Measurements from ENCODE around the gene FAM170B. TPM values are rescaled to one million over a fixed set of nuclear protein-coding genes. Genes with fewer than 3 reads are reported as not detected.

The FAM170B gene
- total RNA-seq, 4 donors from 2014 or later, result not detected

- no peak overlapping the region for H3K27ac ChIP-seq
- intact Hi-C loops (cut with DNase I; ENCODE audit: low total_unique reads), result no loop called here
- DNase-seq, result no peak
- H3K4me3 ChIP-seq, result no peak overlapping the region
- H3K27me3 ChIP-seq, result no peaks in the 10 kb centered on the region
- peaks cover 0 to 5% of the 10 kb centered on the region in 2 donors for H3K4me1 ChIP-seq
- no peaks in the 10 kb centered on the region for H3K36me3 ChIP-seq
- no peaks in the 10 kb centered on the region for H3K9me3 ChIP-seq
- no peak for TF ChIP-seq CTCF (IDR thresholded peaks at IDR 0.05)
- no peak for TF ChIP-seq POLR2A (IDR thresholded peaks at IDR 0.05)
Observed at GRCh38 chr10:49086889-49087288, 46.9 kb downstream of the FAM170B start.

GRCh38 chr10:49083261-49083660 lies 50.6 kb downstream of the FAM170B start:
- peak overlapping the region in 1 of 2 donors; percentile 43 for H3K27ac ChIP-seq
- DNase-seq, result peak; percentile 39 to 59
- TF ChIP-seq CTCF (IDR thresholded peaks at IDR 0.05), result no peak
- no peak for TF ChIP-seq POLR2A (IDR thresholded peaks at IDR 0.05)

GRCh38 chr10:49082766-49083165 lies 51.1 kb downstream of the FAM170B start:
- DNase-seq, result no peak
- Histone ChIP-seq H3K4me1 (no peaks in the 10 kb centered on the region), H3K4me3 (no peak overlapping the region), H3K27me3 (no peaks in the 10 kb centered on the region), H3K36me3 (no peaks in the 10 kb centered on the region), H3K9me3 (no peaks in the 10 kb centered on the region), H3K27ac (peak overlapping the region in 1 of 2 donors; percentile 43)
- intact Hi-C loops (cut with DNase I; ENCODE audit: low total_unique reads), result no loop called here
- TF ChIP-seq CTCF (IDR thresholded peaks at IDR 0.05), result no peak
- TF ChIP-seq POLR2A (IDR thresholded peaks at IDR 0.05), result no peak

More at GRCh38 chr10:49083261-49083660, 50.6 kb downstream of the FAM170B start:
- H3K4me1 ChIP-seq, result no peaks in the 10 kb centered on the region
- H3K9me3 ChIP-seq, result no peaks in the 10 kb centered on the region
- H3K4me3 ChIP-seq, result no peak overlapping the region
- intact Hi-C loops (cut with DNase I; ENCODE audit: low total_unique reads), result no loop called here
- H3K27me3 ChIP-seq, result no peaks in the 10 kb centered on the region
- H3K36me3 ChIP-seq, result no peaks in the 10 kb centered on the region

GRCh38 chr10:49081547-49082275 lies 52.1 kb downstream of the FAM170B start:
- DNase-seq, result no peak
- no peaks in the 10 kb centered on the region for H3K4me1 ChIP-seq
- H3K27me3 ChIP-seq, result no peaks in the 10 kb centered on the region
- TF ChIP-seq POLR2A (IDR thresholded peaks at IDR 0.05), result no peak
- no peak for TF ChIP-seq CTCF (IDR thresholded peaks at IDR 0.05)
- H3K36me3 ChIP-seq, result no peaks in the 10 kb centered on the region
- no peak overlapping the region for H3K4me3 ChIP-seq
- H3K27ac ChIP-seq, result peak overlapping the region; percentile 11 to 18
- no peaks in the 10 kb centered on the region for H3K9me3 ChIP-seq
- intact Hi-C loops (cut with DNase I; ENCODE audit: low total_unique reads), result no loop called here

Other genes with a start within 250 kb of the FAM170B start
- gene LRRC18, start 194.2 kb downstream of the FAM170B start, total RNA-seq, result under 1 TPM in 1 of 4 donors, not detected in 3; 0.21 TPM
- gene VSTM4, start 18.5 kb downstream of the FAM170B start, total RNA-seq, result 10 to 100 TPM; 10.3 to 46.6 (median 19.3) TPM
- 10 to 100 TPM in 3 of 4 donors, 1 to 10 TPM in 1; 8.5 to 38.9 (median 14.7) TPM for gene TMEM273, start 54.4 kb upstream of the FAM170B start, total RNA-seq
- not detected for gene C10orf71, start 165.1 kb upstream of the FAM170B start, total RNA-seq

All from uterus (tissue), 4 donors.